ENCODE measurements around the gene BTLA.
"Not testable (repeated sequence)": the region's sequence is repeated elsewhere in the genome, so short reads cannot be mapped to it uniquely, and the experiment has no call there.

- not testable (repeated sequence) for TF ChIP-seq CTCF, POLR2AphosphoS5, POLR2A (IDR thresholded peaks at IDR 0.05)
Measured at GRCh38 chr3:112461787-112462186, 37.5 kb downstream of the BTLA start.

Measured in suprapubic skin (tissue), 4 donors.